Pons (tissue), 1 donor: Measurements from ENCODE around the gene TTC39A.
"Not testable (repeated sequence)": the region's sequence is repeated elsewhere in the genome, so short reads cannot be mapped to it uniquely, and the experiment has no call there.

Experiments used
- DNase-seq: peaks from one replicate; pipeline ENCODE4 v3.0.0-alpha.2; 2016; ENCODE audit warnings: low spot score

Gene TTC39A

DNA sequence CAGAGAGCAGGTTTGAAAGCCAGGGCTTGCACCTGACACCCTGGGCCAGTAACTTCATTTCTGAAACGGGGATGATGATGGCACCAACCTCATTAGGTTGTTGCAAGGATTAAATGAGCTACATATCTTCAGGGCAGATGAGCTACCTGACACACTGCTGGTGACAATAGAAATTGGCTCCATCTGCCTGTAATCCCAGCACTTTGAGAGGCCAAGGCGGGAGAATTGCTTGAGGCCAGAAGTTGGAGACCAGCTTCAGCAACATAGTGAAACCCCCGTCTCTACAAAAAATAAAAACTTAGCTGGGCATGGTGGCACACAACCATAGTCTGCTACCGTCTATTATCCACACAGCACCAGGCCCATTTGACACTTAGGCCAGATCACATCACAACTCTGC is 6.3 kb upstream of the TTC39A start:
- no peak for DNase-seq

GRCh38 chr1:51336004-51336403 is 5.6 kb upstream of the TTC39A start:
- DNase-seq, result no peak

GRCh38 chr1:51331206-51332100 is 1.1 kb upstream of the TTC39A start:
- no peak for DNase-seq

DNA sequence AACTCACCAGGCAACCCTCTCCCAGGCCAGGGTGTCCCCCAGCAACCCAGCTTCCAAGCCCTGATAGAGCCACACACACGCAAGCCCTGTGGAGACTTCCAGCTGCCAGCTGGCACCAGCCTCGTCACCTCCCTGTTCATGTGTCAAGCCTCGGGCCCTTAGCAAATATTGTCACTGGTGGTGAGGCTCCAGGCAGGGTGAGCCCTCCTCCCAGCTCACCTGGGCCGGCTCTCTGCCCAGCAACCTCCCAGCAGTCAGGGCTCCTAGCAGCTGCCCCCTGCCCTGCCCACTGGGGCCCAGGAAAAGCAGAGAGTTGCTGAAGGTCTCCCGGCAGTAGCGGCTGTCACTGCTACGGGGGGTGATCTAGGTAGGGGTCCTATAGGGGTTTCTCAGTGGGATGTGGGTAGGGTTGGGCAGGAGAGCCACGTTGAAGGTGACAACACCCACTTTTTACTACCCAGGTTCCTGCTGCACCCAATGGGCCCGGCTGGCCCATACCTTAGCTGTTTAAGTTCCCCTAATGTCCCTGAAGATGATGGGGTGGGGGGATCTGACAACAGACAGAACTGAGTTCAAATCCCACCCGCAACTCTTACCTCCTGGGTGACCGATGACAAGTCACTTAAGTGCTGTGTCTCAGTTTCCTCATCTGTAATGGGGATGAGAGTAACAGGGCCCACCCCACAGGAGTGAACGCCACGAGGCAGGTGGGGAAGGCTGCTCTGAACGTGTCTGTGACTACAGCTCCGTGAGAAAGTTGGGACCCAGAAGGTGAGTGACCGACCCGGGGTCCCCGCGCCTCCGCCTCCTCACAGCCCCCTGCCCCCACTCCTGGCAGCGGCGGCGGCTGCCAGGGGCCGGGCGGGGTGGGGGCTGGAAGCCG is 678 bp downstream of the TTC39A start:
- DNase-seq, result no peak

DNA sequence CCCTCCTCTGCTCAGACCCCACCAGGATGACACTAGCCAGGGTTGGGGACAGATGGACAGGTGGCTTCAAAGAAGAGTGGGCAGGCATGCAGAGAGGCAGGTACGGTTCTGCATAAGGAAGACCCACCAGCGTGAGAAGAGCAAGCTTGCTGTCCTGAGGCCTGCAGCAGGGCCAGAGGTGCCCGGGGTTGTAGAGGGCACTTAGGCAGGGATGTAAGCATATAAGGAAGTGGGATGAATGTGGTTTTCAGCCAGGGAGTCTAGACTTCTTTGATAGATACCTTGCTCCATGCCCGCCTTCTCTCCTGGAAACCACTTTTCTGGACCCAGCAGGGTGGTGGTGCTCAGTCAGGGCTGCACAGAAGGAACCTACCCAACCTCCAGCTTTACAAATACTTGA is 1.4 kb downstream of the TTC39A start:
- no peak for DNase-seq

GRCh38 chr1:51328279-51328678 is 2.1 kb downstream of the TTC39A start:
- DNase-seq, result no peak

DNA sequence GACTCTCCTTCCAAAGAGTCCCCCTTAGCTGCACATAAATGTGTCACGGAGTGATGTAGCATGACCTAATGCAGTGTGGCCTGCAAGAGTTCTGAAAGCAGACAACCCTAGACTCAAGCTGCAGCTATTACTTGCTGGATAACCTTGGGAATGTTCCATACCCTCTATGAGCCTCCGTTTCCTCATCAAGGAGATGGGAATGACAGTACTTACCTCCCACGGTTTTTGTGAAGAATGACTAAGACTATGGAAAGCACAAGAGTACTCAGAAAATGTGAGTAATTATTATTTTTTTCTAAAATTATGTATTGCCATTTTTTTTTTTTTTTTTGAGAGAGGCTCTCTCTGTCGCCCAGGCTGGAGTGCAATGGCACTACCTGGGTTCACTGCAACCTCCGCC is 3.0 kb downstream of the TTC39A start:
- no peak for DNase-seq

- DNase-seq, result no peak
Measured at GRCh38 chr1:51326839-51327238, 3.5 kb downstream of the TTC39A start.

GRCh38 chr1:51325878-51326755 is 4.2 kb downstream of the TTC39A start:
- DNase-seq, result no peak

- DNase-seq, result no peak
Measured at GRCh38 chr1:51325391-51325790, 5.0 kb downstream of the TTC39A start.

DNA sequence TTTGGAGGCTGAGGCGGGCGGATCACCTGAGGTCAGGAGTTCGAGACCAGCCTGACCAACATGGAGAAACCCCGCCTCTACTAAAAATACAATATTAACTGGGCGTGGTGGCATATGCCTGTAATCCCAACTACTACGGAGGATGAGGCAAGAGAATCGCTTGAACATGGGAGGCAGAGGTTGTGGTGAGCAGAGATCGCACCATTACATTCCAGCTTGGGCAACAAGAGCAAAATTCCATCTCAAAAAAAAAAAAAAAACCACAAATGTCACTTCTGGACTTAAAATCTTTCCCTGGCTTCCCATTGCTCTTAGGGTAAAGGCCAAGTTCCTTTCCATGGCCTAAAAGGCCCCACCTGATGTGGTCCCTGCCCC is 5.4 kb downstream of the TTC39A start:
- not testable (repeated sequence) for DNase-seq

DNA sequence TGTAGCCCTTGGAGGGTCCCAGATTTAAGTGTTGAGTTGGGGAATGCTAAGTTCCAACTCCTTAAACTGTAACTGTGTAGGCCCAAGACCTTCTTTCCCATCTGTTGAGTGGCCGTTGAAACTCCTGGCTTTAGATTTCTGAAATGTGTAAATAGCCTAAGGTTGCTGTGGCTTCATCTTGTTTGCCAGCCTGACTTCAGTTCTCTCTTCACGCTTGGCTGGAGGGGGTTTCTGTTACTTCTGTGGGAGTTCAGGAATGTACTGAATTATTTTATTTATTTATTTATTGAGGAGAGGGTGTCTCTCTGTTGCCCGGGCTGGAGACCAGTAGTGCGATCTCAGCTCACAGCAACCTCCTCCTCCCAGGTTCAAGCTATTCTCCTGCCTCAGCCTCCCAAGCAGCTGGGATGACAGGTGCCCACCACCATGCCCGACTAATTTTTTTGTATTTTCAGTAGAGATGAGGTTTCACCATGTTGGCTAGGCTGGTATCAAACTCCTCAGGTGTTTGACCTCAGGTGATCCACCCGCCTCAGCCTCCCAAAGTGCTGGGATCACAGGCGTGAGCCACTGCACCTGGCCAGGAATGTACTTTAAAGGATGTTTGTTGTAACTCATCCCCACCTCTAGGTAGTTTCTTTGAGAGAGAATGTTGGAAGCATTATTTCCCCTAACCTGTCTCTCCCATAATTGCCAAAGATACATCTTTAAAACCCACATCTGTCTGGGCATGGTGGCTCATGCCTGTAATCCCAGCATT is 5.9 kb downstream of the TTC39A start:
- DNase-seq, result no peak

GRCh38 chr1:51323778-51324177 is 6.6 kb downstream of the TTC39A start:
- no peak for DNase-seq

DNA sequence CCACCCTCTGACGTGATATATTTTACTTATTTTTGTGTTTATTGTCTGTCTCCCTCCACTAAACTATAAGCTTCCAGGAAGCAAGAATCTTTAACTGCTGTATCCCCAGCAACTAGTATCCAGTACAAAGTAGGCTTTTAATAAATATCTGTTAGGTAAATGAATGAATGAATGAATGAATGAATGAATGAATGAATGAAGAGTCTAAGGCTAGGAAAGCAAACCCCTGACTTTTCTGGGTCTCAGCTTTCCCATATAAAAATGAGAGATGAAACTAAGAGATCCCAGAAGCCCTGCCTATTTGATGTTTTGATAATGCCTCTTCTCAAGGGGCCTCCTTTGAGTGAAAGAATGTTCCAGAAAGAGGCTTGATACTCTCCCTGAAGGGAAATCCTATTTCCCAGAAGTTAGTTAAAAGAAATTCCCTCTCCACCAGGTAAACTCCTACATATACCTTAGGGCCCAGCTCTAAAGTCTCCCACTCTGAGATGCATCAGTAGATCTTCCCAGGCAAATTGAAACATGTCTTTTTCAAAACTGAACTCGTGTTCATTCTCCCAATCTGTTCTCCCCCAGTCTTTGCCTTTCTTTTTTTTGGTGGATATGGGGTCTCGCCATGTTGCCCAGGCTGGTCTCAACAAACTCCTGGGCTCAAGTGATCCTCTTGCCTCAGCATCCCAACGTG is 7.8 kb downstream of the TTC39A start:
- no peak for DNase-seq

DNA sequence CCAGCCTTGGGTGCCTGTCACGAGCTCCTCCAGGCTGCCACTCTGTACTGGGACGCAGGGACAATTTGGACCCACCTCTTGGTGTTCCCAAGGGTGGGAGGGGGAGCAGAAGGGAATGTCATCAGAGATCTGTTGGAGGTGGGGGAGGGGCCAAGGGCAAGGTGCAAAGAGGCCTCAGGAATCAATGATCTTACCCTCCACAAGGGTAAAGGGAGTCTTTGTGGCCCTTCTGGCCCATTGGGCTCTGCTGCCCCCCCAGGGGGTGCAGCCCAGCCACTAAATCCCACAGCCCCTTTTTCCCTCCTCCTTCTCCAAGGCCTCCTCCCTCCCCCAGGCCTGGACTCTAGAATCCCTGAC is 8.5 kb downstream of the TTC39A start:
- DNase-seq, result no peak

- no peak for DNase-seq
Measured at GRCh38 chr1:51320967-51321923, 9.1 kb downstream of the TTC39A start.

DNA sequence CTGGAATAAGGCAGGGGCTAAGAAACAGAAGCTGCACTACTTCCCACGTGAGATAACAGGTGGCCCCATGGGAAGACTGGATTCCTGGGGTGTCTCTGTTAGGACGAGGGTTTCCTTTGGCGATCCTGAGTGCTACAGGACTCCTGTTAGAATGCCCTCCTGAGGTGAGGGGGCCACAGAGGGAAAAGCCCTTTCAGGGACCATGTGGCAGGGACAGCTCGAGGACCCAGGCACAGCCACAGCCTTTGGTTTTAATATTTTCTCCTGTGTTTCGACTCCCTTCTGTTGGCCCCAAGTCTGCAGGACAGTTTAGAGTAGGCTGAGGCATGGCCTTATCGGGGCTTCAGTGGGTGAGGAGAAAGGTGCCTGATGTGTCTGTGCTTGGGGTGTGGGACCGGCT is 12.6 kb downstream of the TTC39A start:
- no peak for DNase-seq

GRCh38 chr1:51316846-51317120 is 13.6 kb downstream of the TTC39A start:
- DNase-seq, result no peak

- no peak for DNase-seq
Measured at GRCh38 chr1:51316113-51316845, 14.1 kb downstream of the TTC39A start.
